Measurements from ENCODE around the gene SYDE2. TPM values are rescaled to one million over a fixed set of nuclear protein-coding genes. Genes with fewer than 3 reads are reported as not detected.

The SYDE2 gene
- total RNA-seq, 6 donors from 2014 or later: 14.3 to 38.5 (median 23.2) TPM

GRCh38 chr1:85228972-85229371 is 28.2 kb upstream of the SYDE2 start:
- H3K27me3 ChIP-seq: no peaks in the 10 kb centered on the region
- no peaks in the 10 kb centered on the region for H3K9me3 ChIP-seq
- no peak for ATAC-seq (ENCODE audit: low FRiP score in 2 of 2)
- DNase-seq: no peak
- no peaks in the 10 kb centered on the region for H3K36me3 ChIP-seq
- 38 to 84% methylated on average over 1 of the region's 1 CpG for WGBS, 2 donors
- no peak overlapping the region for H3K4me3 ChIP-seq
- H3K27ac ChIP-seq: no peak overlapping the region
- TF ChIP-seq POLR2AphosphoS5 (IDR thresholded peaks at IDR 0.05) (no peak), POLR2A (IDR thresholded peaks at IDR 0.05) (no peak), EP300 (IDR thresholded peaks at IDR 0.05) (no peak), CTCF (IDR thresholded peaks at IDR 0.05) (no peak)
- H3K4me1 ChIP-seq: peaks cover 16 to 23% (median 18%) of the 10 kb centered on the region in 4 donors

GRCh38 chr1:85225624-85226380 is 25.0 kb upstream of the SYDE2 start:
- H3K27ac ChIP-seq: peak overlapping the region; percentile 41 to 72 (median 51)
- peaks cover 16 to 24% (median 19%) of the 10 kb centered on the region in 4 donors for H3K4me1 ChIP-seq
- ATAC-seq (ENCODE audit: low FRiP score in 2 of 2): no peak

GRCh38 chr1:85224734-85225623 is 24.2 kb upstream of the SYDE2 start:
- WGBS, 2 donors: 44 to 55% methylated on average over 3 of the region's 3 CpGs

More at GRCh38 chr1:85225624-85226380, 25.0 kb upstream of the SYDE2 start:
- Histone ChIP-seq H3K36me3 (no peaks in the 10 kb centered on the region), H3K27me3 (no peaks in the 10 kb centered on the region), H3K9me3 (no peaks in the 10 kb centered on the region), H3K4me3 (no peak overlapping the region)
- 58 to 60% methylated on average over 5 of the region's 5 CpGs for WGBS, 2 donors
- TF ChIP-seq POLR2AphosphoS5 (IDR thresholded peaks at IDR 0.05): no peak
- no peak for TF ChIP-seq EP300 (IDR thresholded peaks at IDR 0.05)
- no peak for TF ChIP-seq CTCF (IDR thresholded peaks at IDR 0.05)
- TF ChIP-seq POLR2A (IDR thresholded peaks at IDR 0.05): no peak
- no peak for DNase-seq

GRCh38 chr1:85224295-85224694 is 23.5 kb upstream of the SYDE2 start:
- Histone ChIP-seq H3K4me3 (no peak overlapping the region), H3K4me1 (peaks cover 16 to 23% (median 20%) of the 10 kb centered on the region in 4 donors), H3K36me3 (no peaks in the 10 kb centered on the region), H3K27ac (peak overlapping the region in 3 of 4 donors; percentile 42 to 72 (median 60)), H3K27me3 (no peaks in the 10 kb centered on the region), H3K9me3 (no peaks in the 10 kb centered on the region)
- ATAC-seq (ENCODE audit: low FRiP score in 2 of 2) (no peak), DNase-seq (no peak)
- TF ChIP-seq CTCF (IDR thresholded peaks at IDR 0.05) (no peak), POLR2AphosphoS5 (IDR thresholded peaks at IDR 0.05) (no peak), EP300 (IDR thresholded peaks at IDR 0.05) (no peak), POLR2A (IDR thresholded peaks at IDR 0.05) (no peak)

More at GRCh38 chr1:85224734-85225623, 24.2 kb upstream of the SYDE2 start:
- ATAC-seq (ENCODE audit: low FRiP score in 2 of 2) (peak; percentile 46 to 72), DNase-seq (peak in 1 of 2 donors; percentile 83)
- TF ChIP-seq CTCF (IDR thresholded peaks at IDR 0.05) (no peak), POLR2AphosphoS5 (IDR thresholded peaks at IDR 0.05) (no peak), POLR2A (IDR thresholded peaks at IDR 0.05) (no peak), EP300 (IDR thresholded peaks at IDR 0.05) (no peak)
- peaks cover 16 to 23% (median 21%) of the 10 kb centered on the region in 4 donors for H3K4me1 ChIP-seq
- no peak overlapping the region for H3K4me3 ChIP-seq
- peak overlapping the region; percentile 41 to 72 (median 51) for H3K27ac ChIP-seq
- no peaks in the 10 kb centered on the region for H3K27me3 ChIP-seq
- H3K36me3 ChIP-seq: no peaks in the 10 kb centered on the region
- H3K9me3 ChIP-seq: no peaks in the 10 kb centered on the region

Data from upper lobe of left lung (tissue), 6 donors.